GM19328 (cell line): ENCODE data around the gene AKR7A3.
"Not testable (repeated sequence)": the region's sequence is repeated elsewhere in the genome, so short reads cannot be mapped to it uniquely, and the experiment has no call there.

ENCODE experiments used
- ATAC-seq: cut with Tn5 transposase; IDR thresholded peaks from one replicate; pipeline ENCODE4 v1.9.1; 2021; ENCODE audit warnings: mild to moderate bottlenecking, moderate library complexity; ENCODE audit not compliant: unreplicated experiment

Gene AKR7A3

GRCh38 chr1:19300211-19300610, 11.6 kb upstream of the AKR7A3 start:
- ATAC-seq: no peak

GRCh38 chr1:19294638-19295037, 6.1 kb upstream of the AKR7A3 start:
- ATAC-seq: no peak

- no peak for ATAC-seq
Measured at GRCh38 chr1:19289244-19289643, 674 bp upstream of the AKR7A3 start.

- ATAC-seq: no peak
Measured at GRCh38 chr1:19287436-19288185, 959 bp downstream of the AKR7A3 start.

GRCh38 chr1:19285807-19286206, 2.8 kb downstream of the AKR7A3 start:
- not testable (repeated sequence) for ATAC-seq

- ATAC-seq: not testable (repeated sequence)
Measured at GRCh38 chr1:19285366-19285765, 3.2 kb downstream of the AKR7A3 start.

GRCh38 chr1:19284881-19285280, 3.7 kb downstream of the AKR7A3 start:
- ATAC-seq: no peak

- ATAC-seq: no peak
Measured at GRCh38 chr1:19283891-19284290, 4.7 kb downstream of the AKR7A3 start.

- ATAC-seq: no peak
Measured at GRCh38 chr1:19274636-19275035, 13.9 kb downstream of the AKR7A3 start.

- not testable (repeated sequence) for ATAC-seq
Measured at GRCh38 chr1:19273844-19274531, 14.6 kb downstream of the AKR7A3 start.

GRCh38 chr1:19273106-19273843, 15.3 kb downstream of the AKR7A3 start:
- ATAC-seq: no peak

- no peak for ATAC-seq
Measured at GRCh38 chr1:19272064-19272463, 16.5 kb downstream of the AKR7A3 start.

GRCh38 chr1:19270343-19270730, 18.2 kb downstream of the AKR7A3 start:
- ATAC-seq: not testable (repeated sequence)

- not testable (repeated sequence) for ATAC-seq
Measured at GRCh38 chr1:19269427-19270342, 18.9 kb downstream of the AKR7A3 start.

- no peak for ATAC-seq
Measured at GRCh38 chr1:19268445-19268844, 20.1 kb downstream of the AKR7A3 start.

- ATAC-seq: no peak
Measured at GRCh38 chr1:19262744-19263143, 25.8 kb downstream of the AKR7A3 start.

GRCh38 chr1:19262047-19262446, 26.5 kb downstream of the AKR7A3 start:
- no peak for ATAC-seq

GRCh38 chr1:19260211-19261138, 28.1 kb downstream of the AKR7A3 start:
- ATAC-seq: no peak

GRCh38 chr1:19258353-19258752, 30.2 kb downstream of the AKR7A3 start:
- ATAC-seq: no peak
